HepG2 (cell line): ENCODE data around the gene HBG1. TPM values are rescaled to one million over a fixed set of nuclear protein-coding genes. Genes with fewer than 3 reads are reported as not detected.

Source experiments
- ATAC-seq: fragments of 200-7000 bp; cut with Tn5 transposase; 3 replicates; pipeline ENCODE4 v1.9.1; 2020; ENCODE audit warnings: mild to moderate bottlenecking, moderate library complexity
- BruUV-seq: library from RNA; stranded (reverse); fragments of 400-500 nt; replicated peaks from 2 replicates; lab custom pipeline; 2021; lab: Mats Ljungman, UMichigan
- CTCF ChIA-PET: fragments of 300-600 bp; formaldehyde crosslinking; extraction: SDS; loops from one replicate; lab custom pipeline; 2021; ENCODE audit warnings: low total read pairs, inconsistent platforms, low intra/inter-chr PET ratio; lab: Yijun Ruan, JAX
- POLR2A ChIA-PET: fragments of 350-600 bp; sonication (Branson Sonifier 250); formaldehyde crosslinking; loops from one replicate; lab custom pipeline; 2020; ENCODE audit warnings: antibody characterized with exemption, inconsistent platforms; lab: Yijun Ruan, JAX
- DNase-seq: peaks from one replicate; pipeline ENCODE4 v3.0.0-alpha.2; 2015; ENCODE audit warnings: low spot score
- FAIRE-seq: peaks from 3 replicates; lab custom pipeline; 2011; peaks lifted over from hg19 to GRCh38; lab: Jason Lieb, UNC
- H2AFZ ChIP-seq: one replicate; pipeline ENCODE4 v1.6.1; 2011; ENCODE audit warnings: low read length, inconsistent platforms
- H3K27ac ChIP-seq: fragments of 300-600 bp; 3 replicates; pipeline ENCODE4 v1.8.0; 2011; ENCODE audit warnings: mixed run types, mild to moderate bottlenecking, mixed read lengths, low read length, inconsistent platforms; ENCODE audit not compliant: insufficient read depth; ENCODE audit errors: extremely low read length
- H3K27me3 ChIP-seq, 2 experiments: fragments of 200-600 bp in 1 of 2; 2 replicates in 1 of 2; 3 replicates in 1 of 2; pipeline versions ENCODE4 v1.6.0 to v1.8.0; 2011; ENCODE audit warnings: low read length in 2 of 2, mild to moderate bottlenecking in 2 of 2, moderate library complexity in 2 of 2, inconsistent platforms in 1 of 2; ENCODE audit not compliant: insufficient read depth in 2 of 2, control insufficient read depth in 1 of 2
- H3K36me3 ChIP-seq, 2 experiments: fragments of 200-600 bp in 1 of 2; replicated peaks in 1 of 2; 2 replicates in 1 of 2; 3 replicates in 1 of 2; pipeline versions ENCODE4 v1.5.1 to v1.8.0; 2011; ENCODE audit warnings: low read length in 2 of 2, inconsistent platforms in 1 of 2; ENCODE audit not compliant: insufficient read depth in 2 of 2, control insufficient read depth in 1 of 2
- H3K4me1 ChIP-seq: 2 replicates; pipeline ENCODE4 v1.5.1; 2012; ENCODE audit warnings: low read length, inconsistent platforms; ENCODE audit not compliant: insufficient read depth
- H3K4me2 ChIP-seq: 2 replicates; pipeline ENCODE4 v1.6.0; 2011; ENCODE audit warnings: low read depth, low read length, inconsistent platforms
- H3K4me3 ChIP-seq, 3 experiments: fragments of 200-600 bp in 1 of 3; sonication (generic), shearing (Covaris generic) in 1 of 3; replicated peaks in 1 of 3; 2 replicates each; pipeline ENCODE4 v1.5.1; 2011 to 2016; ENCODE audit warnings: low read length in 3 of 3, inconsistent platforms in 2 of 3, low read depth in 2 of 3, mild to moderate bottlenecking in 2 of 3, control low read depth in 1 of 3, mixed read lengths in 1 of 3; ENCODE audit not compliant: insufficient read depth in 1 of 3
- H3K79me2 ChIP-seq: one replicate; pipeline ENCODE4 v1.6.1; 2011; ENCODE audit warnings: low read length, inconsistent platforms; ENCODE audit not compliant: insufficient read depth
- H3K9ac ChIP-seq: 2 replicates; pipeline ENCODE4 v1.6.0; 2011; ENCODE audit warnings: mild to moderate bottlenecking, low read depth, low read length, inconsistent platforms; ENCODE audit not compliant: insufficient read depth
- H3K9me3 ChIP-seq: 2 replicates; pipeline ENCODE4 v1.5.1; 2012; ENCODE audit warnings: mild to moderate bottlenecking, low read length
- H4K20me1 ChIP-seq: 2 replicates; pipeline ENCODE4 v1.6.0; 2011; ENCODE audit warnings: inconsistent platforms, mild to moderate bottlenecking, low read length, moderate library complexity; ENCODE audit not compliant: insufficient read depth
- MAFF ChIP-seq: IDR thresholded peaks from 2 replicates; pipeline ENCODE4 v1.6.1; 2011; ENCODE audit warnings: low read depth, low read length, improper control_type of control experiment
- TCF7 ChIP-seq: sonication (generic); IDR thresholded peaks from 2 replicates; pipeline ENCODE4 v1.6.1; 2016; ENCODE audit warnings: antibody characterized with exemption, low read depth
- TEAD2 ChIP-seq: sonication (generic); formaldehyde crosslinking; IDR thresholded peaks from 2 replicates; pipeline ENCODE4 v1.9.0; 2021; ENCODE audit warnings: missing genetic modification reagents
- TOE1 ChIP-seq: sonication (generic); formaldehyde crosslinking; IDR thresholded peaks from 2 replicates; pipeline ENCODE4 v1.4.0; 2020; ENCODE audit warnings: mild to moderate bottlenecking, missing genetic modification reagents
- ZNF580 ChIP-seq: IDR thresholded peaks from 2 replicates; pipeline ENCODE4 v1.6.1; 2016; ENCODE audit warnings: low read depth, borderline replicate concordance
- WGBS: methylation state at CpG from one replicate; pipeline ENCODE4 v1.1.6; 2017; ENCODE audit warnings: low lambda C conversion rate; 5-methylcytosine and 5-hydroxymethylcytosine counted together
- in situ Hi-C: cut with HindIII; loops from 2 replicates; pipeline ENCODE4 v1.10.0; 2017; ENCODE audit warnings: low pct_unique_long_range_greater_than_20kb; ENCODE audit not compliant: extremely low pct_ligation_motif_present
- intact Hi-C: fragments of 100-400 bp; cut with micrococcal nuclease; formaldehyde crosslinking; loops from one replicate; pipeline ENCODE4 v1.10.0; 2022; ENCODE audit not compliant: unreplicated experiment
- polyA plus RNA-seq, 8 experiments: library from polyadenylated mRNA; depleted of rRNA in 3 of 8; stranded (reverse) in 7 of 8; unstranded in 1 of 8; fragments of >200 nt; fragmentation: Illumina TruSeq in 4 of 8; extraction: Trizol in 4 of 8; gene quantifications; 2 replicates each; pipeline versions ENCODE4 v1.2.1 to v1.2.3, GENCODE V29; 2011 to 2016; ENCODE audit warnings: low read depth in 4 of 8, missing spikeins in 1 of 8, mixed read lengths in 1 of 8; ENCODE audit not compliant: insufficient read depth in 1 of 8
- total RNA-seq, 5 experiments: library from RNA; depleted of rRNA; stranded (reverse); fragments of >200 nt; fragmentation: Illumina TruSeq; extraction: Trizol; gene quantifications; 2 replicates each; pipeline ENCODE4 v1.2.3, GENCODE V29; 2016; ENCODE audit warnings: low read depth in 1 of 5
- TF ChIP-seq, protein P1 (sequence below): IDR thresholded peaks from 2 replicates; pipeline ENCODE4 v1.6.1; 2016; ENCODE audit warnings: low read depth, control low read depth

Gene HBG1
- total and polyA plus RNA-seq, 2 of the 13 experiments (the other 11 are each of a cell fraction or from before 2014, with no cell fraction given): not detected

- H3K9me3 ChIP-seq: no peaks in the 10 kb centered on the region
- POLR2A ChIA-PET: no interaction called here
- no peak for FAIRE-seq
- no peaks in the 10 kb centered on the region for H3K27me3 ChIP-seq
- no peaks in the 10 kb centered on the region for H3K4me1 ChIP-seq
- H3K4me2 ChIP-seq: no peak overlapping the region
- intact Hi-C loops: no loop called here
- in situ Hi-C loops: no loop called here
- WGBS: 0% methylated on average over 1 of the region's 1 CpG
- no peaks in the 10 kb centered on the region; the same call in 1 of the 2 replicates for H4K20me1 ChIP-seq
- H3K79me2 ChIP-seq: no peaks in the 10 kb centered on the region
- CTCF ChIA-PET: no interaction called here
- DNase-seq: no peak
- H2AFZ ChIP-seq: no peak overlapping the region
- H3K9ac ChIP-seq: no peak overlapping the region
- no peak for TF ChIP-seq MAFF
- TF ChIP-seq ZNF580: no peak
- TF ChIP-seq, protein P1, sequence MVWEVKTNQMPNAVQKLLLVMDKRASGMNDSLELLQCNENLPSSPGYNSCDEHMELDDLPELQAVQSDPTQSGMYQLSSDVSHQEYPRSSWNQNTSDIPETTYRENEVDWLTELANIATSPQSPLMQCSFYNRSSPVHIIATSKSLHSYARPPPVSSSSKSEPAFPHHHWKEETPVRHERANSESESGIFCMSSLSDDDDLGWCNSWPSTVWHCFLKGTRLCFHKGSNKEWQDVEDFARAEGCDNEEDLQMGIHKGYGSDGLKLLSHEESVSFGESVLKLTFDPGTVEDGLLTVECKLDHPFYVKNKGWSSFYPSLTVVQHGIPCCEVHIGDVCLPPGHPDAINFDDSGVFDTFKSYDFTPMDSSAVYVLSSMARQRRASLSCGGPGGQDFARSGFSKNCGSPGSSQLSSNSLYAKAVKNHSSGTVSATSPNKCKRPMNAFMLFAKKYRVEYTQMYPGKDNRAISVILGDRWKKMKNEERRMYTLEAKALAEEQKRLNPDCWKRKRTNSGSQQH: no peak
- BruUV-seq: no TSS peak
- H3K36me3 ChIP-seq: no peaks in the 10 kb centered on the region
- no peak overlapping the region for H3K27ac ChIP-seq
- ATAC-seq: no peak
- no peak overlapping the region for H3K4me3 ChIP-seq
Observed at GRCh38 chr11:5233307-5233706, 16.4 kb downstream of the HBG1 start.

GRCh38 chr11:5232821-5233220 is 16.8 kb downstream of the HBG1 start:
- no peak overlapping the region for H3K9ac ChIP-seq
- no peak for DNase-seq
- intact Hi-C loops: no loop called here
- 28% methylated on average over 2 of the region's 2 CpGs for WGBS
- no peaks in the 10 kb centered on the region for H3K4me1 ChIP-seq
- H3K36me3 ChIP-seq: no peaks in the 10 kb centered on the region
- no peak overlapping the region for H3K4me2 ChIP-seq
- no peak for TF ChIP-seq TOE1 (CRISPR knock-in tag)
- TF ChIP-seq TCF7: no peak
- TF ChIP-seq TEAD2 (CRISPR knock-in tag): no peak
- no peak overlapping the region for H3K4me3 ChIP-seq
- no TSS peak for BruUV-seq
- ChIA-PET POLR2A (no interaction called here), CTCF (no interaction called here)
- H3K27ac ChIP-seq: no peak overlapping the region
- H3K9me3 ChIP-seq: no peaks in the 10 kb centered on the region
- H3K27me3 ChIP-seq: no peaks in the 10 kb centered on the region
- no peak for ATAC-seq
- no peaks in the 10 kb centered on the region; the same call in 1 of the 2 replicates for H4K20me1 ChIP-seq
- in situ Hi-C loops: no loop called here
- no peak overlapping the region for H2AFZ ChIP-seq
- no peaks in the 10 kb centered on the region for H3K79me2 ChIP-seq
- FAIRE-seq: no peak
